C4-2B (cell line): Measurements from ENCODE around the gene CHRNA7.

Experiments used
- CTCF ChIP-seq: fragments of 450-650 bp; conservative IDR thresholded peaks from 2 replicates; pipeline ENCODE4 v1.5.1; 2017; ENCODE audit warnings: mild to moderate bottlenecking
- ZFX ChIP-seq: fragments of 450-650 bp; IDR thresholded peaks from 2 replicates; pipeline ENCODE4 v1.6.1; 2017

- TF ChIP-seq CTCF (no peak), ZFX (no peak)
These were observed 91.7 kb downstream of the CHRNA7 start for GRCh38 chr15:32122013-32122412.
